Uterus (tissue), 2 donors: ENCODE data around the gene MAP3K15.

Source experiments
- POLR2A ChIP-seq, 2 donors: fragments of 450-650 bp; IDR thresholded peaks; one replicate each; pipeline ENCODE4 v1.6.1; 2016; ENCODE audit warnings: antibody characterized with exemption in 2 of 2, mild to moderate bottlenecking in 1 of 2, moderate library complexity in 1 of 2
- TF ChIP-seq, protein P1 (sequence below), 4 experiments: fragments of 200-600 bp in 2 of 4; fragments of 450-650 bp in 2 of 4; sonication (generic) in 2 of 4; IDR thresholded peaks; one replicate each; pipeline ENCODE4 v1.5.1; 2016 to 2019; ENCODE audit warnings: antibody characterized with exemption in 4 of 4, mild to moderate bottlenecking in 2 of 4, moderate library complexity in 1 of 4

DNA sequence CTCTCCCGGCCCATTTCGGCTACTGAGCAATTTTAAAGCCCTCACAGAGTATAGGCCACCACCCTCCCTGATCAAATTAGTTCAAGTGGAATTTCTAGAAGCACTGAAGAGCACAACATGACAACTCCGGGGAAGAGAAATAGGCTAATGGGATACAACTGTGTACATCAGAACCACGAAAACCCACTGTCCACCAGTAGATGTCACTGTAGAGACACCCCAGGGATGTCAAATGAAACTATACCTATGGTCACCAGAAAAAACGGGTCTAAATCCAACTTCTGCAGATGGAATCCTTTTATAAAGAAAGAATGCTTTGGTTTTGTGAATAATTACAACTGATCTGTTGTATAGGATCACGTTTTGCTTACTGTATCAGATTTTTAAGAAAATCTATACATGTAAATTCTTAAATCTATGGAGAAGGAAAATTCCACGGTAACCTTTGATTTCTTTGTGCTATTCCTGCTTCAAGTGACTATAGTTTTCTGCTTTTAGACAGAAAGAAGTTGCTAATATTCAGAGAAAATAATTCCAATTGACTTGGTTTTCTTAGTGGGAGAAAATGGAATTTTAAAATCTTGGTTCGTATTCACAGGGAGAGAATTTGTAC is 29.5 kb upstream of the MAP3K15 start:
- TF ChIP-seq, protein P1, sequence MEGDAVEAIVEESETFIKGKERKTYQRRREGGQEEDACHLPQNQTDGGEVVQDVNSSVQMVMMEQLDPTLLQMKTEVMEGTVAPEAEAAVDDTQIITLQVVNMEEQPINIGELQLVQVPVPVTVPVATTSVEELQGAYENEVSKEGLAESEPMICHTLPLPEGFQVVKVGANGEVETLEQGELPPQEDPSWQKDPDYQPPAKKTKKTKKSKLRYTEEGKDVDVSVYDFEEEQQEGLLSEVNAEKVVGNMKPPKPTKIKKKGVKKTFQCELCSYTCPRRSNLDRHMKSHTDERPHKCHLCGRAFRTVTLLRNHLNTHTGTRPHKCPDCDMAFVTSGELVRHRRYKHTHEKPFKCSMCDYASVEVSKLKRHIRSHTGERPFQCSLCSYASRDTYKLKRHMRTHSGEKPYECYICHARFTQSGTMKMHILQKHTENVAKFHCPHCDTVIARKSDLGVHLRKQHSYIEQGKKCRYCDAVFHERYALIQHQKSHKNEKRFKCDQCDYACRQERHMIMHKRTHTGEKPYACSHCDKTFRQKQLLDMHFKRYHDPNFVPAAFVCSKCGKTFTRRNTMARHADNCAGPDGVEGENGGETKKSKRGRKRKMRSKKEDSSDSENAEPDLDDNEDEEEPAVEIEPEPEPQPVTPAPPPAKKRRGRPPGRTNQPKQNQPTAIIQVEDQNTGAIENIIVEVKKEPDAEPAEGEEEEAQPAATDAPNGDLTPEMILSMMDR (IDR thresholded peaks at IDR 0.05), result peak; percentile 51 to 65 (median 60)
- no peak for TF ChIP-seq POLR2A (IDR thresholded peaks at IDR 0.05)
